H9 (cell line): ENCODE measurements around the gene CHURC1. TPM values are rescaled to one million over a fixed set of nuclear protein-coding genes. Genes with fewer than 3 reads are reported as not detected.

Source experiments
- DNase-seq: peaks from one replicate; pipeline ENCODE4 v3.0.0-alpha.2; 2017
- H2AFZ ChIP-seq: one replicate; pipeline ENCODE4 v1.6.1; 2013; ENCODE audit warnings: mild to moderate bottlenecking, low read length, control low read depth, moderate library complexity
- H2AK5ac ChIP-seq: 2 replicates; pipeline ENCODE4 v1.6.1; 2013; ENCODE audit warnings: low read length, control low read depth, mixed read lengths; ENCODE audit not compliant: insufficient read length
- H2BK120ac ChIP-seq: one replicate; pipeline ENCODE4 v1.6.1; 2013; ENCODE audit warnings: low read depth, mild to moderate bottlenecking, low read length, control low read depth, inconsistent platforms; ENCODE audit not compliant: poor library complexity, severe bottlenecking
- H2BK12ac ChIP-seq: 2 replicates; pipeline ENCODE4 v1.6.1; 2013; ENCODE audit warnings: low read length, control low read depth, mixed read lengths, low read depth; ENCODE audit not compliant: insufficient read length
- H2BK15ac ChIP-seq: 2 replicates; pipeline ENCODE4 v1.6.1; 2013; ENCODE audit warnings: low read depth, low read length, control low read depth
- H2BK20ac ChIP-seq: one replicate; pipeline ENCODE4 v1.6.1; 2013; ENCODE audit warnings: low read depth, mild to moderate bottlenecking, low read length, control low read depth, inconsistent platforms; ENCODE audit not compliant: poor library complexity, severe bottlenecking
- H2BK5ac ChIP-seq: 2 replicates; pipeline ENCODE4 v1.6.1; 2013; ENCODE audit warnings: low read length, control low read depth, mixed read lengths; ENCODE audit not compliant: insufficient read length
- H3K14ac ChIP-seq: 2 replicates; pipeline ENCODE4 v1.6.1; 2013; ENCODE audit warnings: low read length, control low read depth; ENCODE audit not compliant: insufficient read depth
- H3K18ac ChIP-seq: 2 replicates; pipeline ENCODE4 v1.6.1; 2013; ENCODE audit warnings: low read depth, mild to moderate bottlenecking, mixed read lengths, low read length, control low read depth; ENCODE audit not compliant: insufficient read length
- H3K23ac ChIP-seq: 2 replicates; pipeline ENCODE4 v1.6.1; 2013; ENCODE audit warnings: low read length, control low read depth, mixed read lengths, low read depth; ENCODE audit not compliant: insufficient read length
- H3K23me2 ChIP-seq: 2 replicates; pipeline ENCODE4 v1.6.1; 2013; ENCODE audit warnings: low read depth, mild to moderate bottlenecking, mixed read lengths, low read length, control low read depth; ENCODE audit not compliant: insufficient read length, poor library complexity, severe bottlenecking
- H3K27ac ChIP-seq: 2 replicates; pipeline ENCODE4 v1.5.1; 2013; ENCODE audit warnings: low read length, control low read depth, mixed read lengths, low read depth; ENCODE audit not compliant: insufficient read length
- H3K27me3 ChIP-seq: 2 replicates; pipeline ENCODE4 v1.6.1; 2013; ENCODE audit warnings: low read length, control low read depth, inconsistent platforms; ENCODE audit not compliant: insufficient read depth
- H3K4ac ChIP-seq: 2 replicates; pipeline ENCODE4 v1.6.1; 2013; ENCODE audit warnings: low read depth, mild to moderate bottlenecking, control low read depth, inconsistent platforms, low read length, moderate library complexity
- H3K4me1 ChIP-seq: 2 replicates; pipeline ENCODE4 v1.6.1; 2013; ENCODE audit warnings: low read length, control low read depth, inconsistent platforms; ENCODE audit not compliant: insufficient read depth
- H3K4me2 ChIP-seq: 2 replicates; pipeline ENCODE4 v1.6.1; 2013; ENCODE audit warnings: low read length, control low read depth, mixed read lengths; ENCODE audit not compliant: insufficient read length, insufficient read depth
- H3K56ac ChIP-seq: 2 replicates; pipeline ENCODE4 v1.6.1; 2013; ENCODE audit warnings: low read depth, mild to moderate bottlenecking, mixed read lengths, low read length, control low read depth; ENCODE audit not compliant: insufficient read length
- H3K79me1 ChIP-seq: 2 replicates; pipeline ENCODE4 v1.6.1; 2013; ENCODE audit warnings: low read depth, mild to moderate bottlenecking, moderate library complexity, low read length, control low read depth, inconsistent platforms; ENCODE audit not compliant: insufficient read depth, poor library complexity, severe bottlenecking
- H3K79me2 ChIP-seq: 2 replicates; pipeline ENCODE4 v1.6.1; 2013; ENCODE audit warnings: low read length, control low read depth, inconsistent platforms; ENCODE audit not compliant: insufficient read depth
- H3K9ac ChIP-seq: 2 replicates; pipeline ENCODE4 v1.6.1; 2013; ENCODE audit warnings: low read length, control low read depth, mixed read lengths; ENCODE audit not compliant: insufficient read length; ENCODE audit errors: extremely low read depth
- H3K9me3 ChIP-seq: one replicate; pipeline ENCODE4 v1.6.1; 2013; ENCODE audit warnings: low read depth, low read length, inconsistent platforms; ENCODE audit not compliant: control insufficient read depth
- H3T11ph ChIP-seq: one replicate; pipeline ENCODE4 v1.6.1; 2013; ENCODE audit warnings: mild to moderate bottlenecking, low read length, control low read depth, inconsistent platforms
- H4K20me1 ChIP-seq: one replicate; pipeline ENCODE4 v1.6.1; 2013; ENCODE audit not compliant: control insufficient read depth, insufficient read length, insufficient read depth
- H4K5ac ChIP-seq: 2 replicates; pipeline ENCODE4 v1.6.1; 2013; ENCODE audit warnings: low read depth, mild to moderate bottlenecking, mixed read lengths, low read length, control low read depth; ENCODE audit not compliant: insufficient read length
- H4K8ac ChIP-seq: replicated peaks from 2 replicates; pipeline ENCODE4 v1.6.1; 2013; ENCODE audit warnings: low read length, control low read depth, mixed read lengths, low read depth; ENCODE audit not compliant: insufficient read length
- H4K91ac ChIP-seq: 2 replicates; pipeline ENCODE4 v1.6.1; 2013; ENCODE audit warnings: low read depth, mild to moderate bottlenecking, moderate library complexity, mixed read lengths, low read length, control low read depth; ENCODE audit not compliant: insufficient read length
- H3K27ac Mint-ChIP-seq, 3 experiments: 2 replicates in 2 of 3; 3 replicates in 1 of 3; pipeline ENCODE4 v1.8.0; 2020 to 2021; ENCODE audit warnings: mixed read lengths in 3 of 3, mild to moderate bottlenecking in 1 of 3, moderate library complexity in 1 of 3
- H3K27me3 Mint-ChIP-seq: 2 replicates; pipeline ENCODE4 v1.8.0; 2021; ENCODE audit warnings: low read depth, mild to moderate bottlenecking, moderate library complexity, mixed read lengths
- H3K36me3 Mint-ChIP-seq, 3 experiments: 2 replicates in 2 of 3; 3 replicates in 1 of 3; pipeline ENCODE4 v1.8.0; 2020 to 2021; ENCODE audit warnings: low read depth in 3 of 3, mixed read lengths in 3 of 3; ENCODE audit not compliant: insufficient read depth in 1 of 3
- H3K4me1 Mint-ChIP-seq, 2 experiments: 2 replicates each; pipeline ENCODE4 v1.8.0; 2020; ENCODE audit warnings: mixed read lengths in 2 of 2
- H3K4me3 Mint-ChIP-seq, 2 experiments: 2 replicates in 1 of 2; 3 replicates in 1 of 2; pipeline ENCODE4 v1.8.0; 2020 to 2021; ENCODE audit warnings: mild to moderate bottlenecking in 2 of 2, mixed read lengths in 2 of 2, moderate library complexity in 1 of 2
- H3K9me3 Mint-ChIP-seq, 2 experiments: 2 replicates in 1 of 2; 3 replicates in 1 of 2; pipeline ENCODE4 v1.8.0; 2020; ENCODE audit warnings: mild to moderate bottlenecking in 2 of 2, mixed read lengths in 2 of 2, moderate library complexity in 1 of 2
- WGBS: extraction: QIAGEN DNeasy Blood & Tissue Kit; methylation state at CpG from one replicate; pipeline ENCODE4 v1.1.7; 2013; ENCODE audit warnings: missing lambda C conversion rate, low lambda C conversion rate, mixed read lengths; ENCODE audit not compliant: insufficient read length; ENCODE audit errors: extremely low coverage; 5-methylcytosine and 5-hydroxymethylcytosine counted together
- total RNA-seq: library from RNA; stranded (reverse); gene quantifications from 2 replicates; pipeline ENCODE4 v1.2.1, GENCODE V29; 2021
- TF ChIP-seq, protein P1 (sequence below): fragments of 200-600 bp; sonication (generic); conservative IDR thresholded peaks from 3 replicates; pipeline ENCODE4 v1.8.0; 2021; ENCODE audit warnings: antibody characterized with exemption, mild to moderate bottlenecking

The CHURC1 gene
- total RNA-seq, 1 experiment from 2014 or later: 58.7 TPM

DNA sequence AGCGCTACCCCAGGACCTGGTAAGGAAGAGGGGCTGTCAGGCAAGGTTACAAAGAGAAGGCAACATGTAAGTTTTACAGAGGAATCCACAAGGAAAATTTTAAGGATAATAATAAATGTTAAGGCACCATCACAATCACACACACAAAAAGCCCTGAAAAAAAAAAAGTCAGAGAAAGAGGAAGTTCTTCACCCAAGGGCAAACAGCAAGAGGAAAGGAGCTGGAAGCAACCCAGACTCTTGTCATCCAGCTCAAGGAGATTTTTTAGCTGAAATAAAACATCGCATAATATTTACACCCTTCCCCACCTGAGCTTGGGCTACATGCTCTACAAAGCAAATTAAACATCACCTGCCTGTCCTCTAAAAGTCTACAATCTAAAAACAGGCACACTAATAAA lies 44.1 kb upstream of the CHURC1 start:
- H3K4me3 Mint-ChIP-seq: no peak overlapping the region
- TF ChIP-seq, protein P1, sequence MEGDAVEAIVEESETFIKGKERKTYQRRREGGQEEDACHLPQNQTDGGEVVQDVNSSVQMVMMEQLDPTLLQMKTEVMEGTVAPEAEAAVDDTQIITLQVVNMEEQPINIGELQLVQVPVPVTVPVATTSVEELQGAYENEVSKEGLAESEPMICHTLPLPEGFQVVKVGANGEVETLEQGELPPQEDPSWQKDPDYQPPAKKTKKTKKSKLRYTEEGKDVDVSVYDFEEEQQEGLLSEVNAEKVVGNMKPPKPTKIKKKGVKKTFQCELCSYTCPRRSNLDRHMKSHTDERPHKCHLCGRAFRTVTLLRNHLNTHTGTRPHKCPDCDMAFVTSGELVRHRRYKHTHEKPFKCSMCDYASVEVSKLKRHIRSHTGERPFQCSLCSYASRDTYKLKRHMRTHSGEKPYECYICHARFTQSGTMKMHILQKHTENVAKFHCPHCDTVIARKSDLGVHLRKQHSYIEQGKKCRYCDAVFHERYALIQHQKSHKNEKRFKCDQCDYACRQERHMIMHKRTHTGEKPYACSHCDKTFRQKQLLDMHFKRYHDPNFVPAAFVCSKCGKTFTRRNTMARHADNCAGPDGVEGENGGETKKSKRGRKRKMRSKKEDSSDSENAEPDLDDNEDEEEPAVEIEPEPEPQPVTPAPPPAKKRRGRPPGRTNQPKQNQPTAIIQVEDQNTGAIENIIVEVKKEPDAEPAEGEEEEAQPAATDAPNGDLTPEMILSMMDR: no peak

More for the DNA sequence above, 44.1 kb upstream of the CHURC1 start:
- peaks cover 11 to 13% of the 10 kb centered on the region in 2 experiments for H3K4me1 Mint-ChIP-seq
- Histone ChIP-seq H3K27ac (no peak overlapping the region), H2BK120ac (no peak overlapping the region), H3K18ac (no peak overlapping the region), H4K8ac (no peak overlapping the region), H4K5ac (no peak overlapping the region), H2BK20ac (no peak overlapping the region), H2AK5ac (no peak overlapping the region), H3K9ac (no peak overlapping the region), H2BK15ac (no peak overlapping the region), H3K79me1 (no peaks in the 10 kb centered on the region), H2BK12ac (no peak overlapping the region), H3K23ac (no peak overlapping the region), H3K4me1 (peaks cover 3% of the 10 kb centered on the region; the same call in 1 of the 2 replicates), H2BK5ac (no peak overlapping the region), H2AFZ (no peak overlapping the region), H3K56ac (no peak overlapping the region), H3K23me2 (no peaks in the 10 kb centered on the region), H3K14ac (no peak overlapping the region), H3K9me3 (no peaks in the 10 kb centered on the region), H3K27me3 (no peaks in the 10 kb centered on the region), H3K4me2 (no peak overlapping the region), H3K4ac (no peak overlapping the region), H4K20me1 (no peaks in the 10 kb centered on the region), H4K91ac (no peak overlapping the region), H3T11ph (no peak overlapping the region), H3K79me2 (no peaks in the 10 kb centered on the region)
- H3K27ac Mint-ChIP-seq: 0 out of 7 replicates have a peak overlapping the region, but pooled peaks of 1 of the 3 experiments have one; percentile 53
- peaks cover 0 to 3% of the 10 kb centered on the region in 2 experiments; a peak in 2 of 5 replicates for H3K9me3 Mint-ChIP-seq
- peaks cover 22% of the 10 kb centered on the region for H3K27me3 Mint-ChIP-seq
- H3K36me3 Mint-ChIP-seq: no peaks in the 10 kb centered on the region; a peak in 1 of 7 replicates
- WGBS: no CpG with 5 or more reads among the region's 2 CpGs
- no peak for DNase-seq
